Erythroblast (primary cell): ENCODE results near the gene COBLL1.

Experiments
- DNase-seq, 2 experiments: peaks; one replicate each; lab custom pipeline; 2025; lab: John Stamatoyannopoulos, UW
- GATA1 ChIP-seq: IDR thresholded peaks from 2 replicates; pipeline ENCODE4 v1.6.1; 2011; ENCODE audit warnings: low read depth, mild to moderate bottlenecking, control low read depth, low read length, moderate library complexity
- POLR2A ChIP-seq: IDR thresholded peaks from 2 replicates; pipeline ENCODE4 v1.6.1; 2011; ENCODE audit warnings: mild to moderate bottlenecking, low read length

The COBLL1 gene

GRCh38 chr2:164794432-164795231, 47.0 kb downstream of the COBLL1 start:
- peak; percentile 77 to 85 for DNase-seq
- TF ChIP-seq POLR2A (no peak), GATA1 (no peak)

- TF ChIP-seq GATA1 (no peak), POLR2A (no peak)
- no peak for DNase-seq
These were observed 47.6 kb downstream of the COBLL1 start for GRCh38 chr2:164794016-164794415.

- peak in 1 of 2 experiments; percentile 33 for DNase-seq
- TF ChIP-seq POLR2A (no peak), GATA1 (no peak)
These were observed 48.1 kb downstream of the COBLL1 start for GRCh38 chr2:164793529-164793928.

GRCh38 chr2:164792316-164793170, 49.1 kb downstream of the COBLL1 start:
- peak; percentile 58 to 82 for DNase-seq
- TF ChIP-seq POLR2A (no peak), GATA1 (no peak)

GRCh38 chr2:164789968-164790367, 51.7 kb downstream of the COBLL1 start:
- TF ChIP-seq GATA1 = no peak
- no peak for TF ChIP-seq POLR2A
- no peak for DNase-seq

GRCh38 chr2:164786787-164787186, 54.8 kb downstream of the COBLL1 start:
- no peak for TF ChIP-seq POLR2A
- no peak for TF ChIP-seq GATA1
- no peak for DNase-seq

GRCh38 chr2:164785457-164785856, 56.2 kb downstream of the COBLL1 start:
- no peak for DNase-seq
- TF ChIP-seq GATA1 (no peak), POLR2A (no peak)

- TF ChIP-seq POLR2A (no peak), GATA1 (no peak)
- DNase-seq = no peak
These were observed 57.2 kb downstream of the COBLL1 start for GRCh38 chr2:164784376-164784775.

- no peak for DNase-seq
- no peak for TF ChIP-seq GATA1
- no peak for TF ChIP-seq POLR2A
These were observed 59.3 kb downstream of the COBLL1 start for GRCh38 chr2:164782323-164782722.

GRCh38 chr2:164781394-164781793, 60.2 kb downstream of the COBLL1 start:
- DNase-seq = no peak
- TF ChIP-seq POLR2A = no peak
- no peak for TF ChIP-seq GATA1

GRCh38 chr2:164780611-164781178, 60.9 kb downstream of the COBLL1 start:
- no peak for DNase-seq
- TF ChIP-seq POLR2A = no peak
- no peak for TF ChIP-seq GATA1

GRCh38 chr2:164779383-164780057, 62.1 kb downstream of the COBLL1 start:
- DNase-seq = no peak
- no peak for TF ChIP-seq GATA1
- TF ChIP-seq POLR2A = no peak

GRCh38 chr2:164778723-164779122, 62.9 kb downstream of the COBLL1 start:
- TF ChIP-seq GATA1 = no peak
- peak in 1 of 2 experiments; percentile 35 for DNase-seq

GRCh38 chr2:164777847-164778461, 63.7 kb downstream of the COBLL1 start:
- TF ChIP-seq GATA1 (no peak), POLR2A (peak; percentile 27)
- DNase-seq = peak; percentile 70 to 90
